A673 (cell line): Measurements from ENCODE around the gene SEC23B.

Experiments used
- EZH2 ChIP-seq: fragments of 200-600 bp; sonication (generic); IDR thresholded peaks from 2 replicates; pipeline ENCODE4 v1.6.1; 2017; ENCODE audit warnings: borderline replicate concordance, low read depth, mild to moderate bottlenecking, mixed read lengths, antibody characterized with exemption, low read length; ENCODE audit not compliant: poor library complexity, severe bottlenecking
- TF ChIP-seq, protein P1 (sequence below): fragments of 300-800, 200-600 bp; sonication (generic); conservative IDR thresholded peaks from 2 replicates; pipeline ENCODE4 v1.5.1; 2017; ENCODE audit warnings: low read depth, mild to moderate bottlenecking, antibody characterized with exemption, low read length, moderate library complexity, mixed read lengths

DNA sequence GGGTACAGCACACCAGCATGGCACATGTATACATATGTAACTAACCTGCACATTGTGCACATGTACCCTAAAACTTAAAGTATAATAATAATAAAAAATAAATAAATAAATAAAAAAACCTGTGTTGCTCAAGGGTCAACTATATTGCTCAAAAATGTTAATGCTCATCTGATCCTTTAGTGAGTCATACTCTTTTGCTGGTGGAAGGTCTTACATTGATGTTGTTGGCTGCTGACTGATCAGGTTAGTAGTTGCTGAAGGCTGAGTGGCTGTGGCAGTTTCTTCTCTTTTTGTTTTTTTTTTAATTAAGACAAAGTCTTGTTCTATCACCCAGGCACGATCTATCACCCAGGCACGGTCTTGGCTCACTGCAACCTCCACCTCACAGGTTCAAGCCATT, 29.9 kb downstream of the SEC23B start:
- no peak for TF ChIP-seq EZH2
- TF ChIP-seq, protein P1, sequence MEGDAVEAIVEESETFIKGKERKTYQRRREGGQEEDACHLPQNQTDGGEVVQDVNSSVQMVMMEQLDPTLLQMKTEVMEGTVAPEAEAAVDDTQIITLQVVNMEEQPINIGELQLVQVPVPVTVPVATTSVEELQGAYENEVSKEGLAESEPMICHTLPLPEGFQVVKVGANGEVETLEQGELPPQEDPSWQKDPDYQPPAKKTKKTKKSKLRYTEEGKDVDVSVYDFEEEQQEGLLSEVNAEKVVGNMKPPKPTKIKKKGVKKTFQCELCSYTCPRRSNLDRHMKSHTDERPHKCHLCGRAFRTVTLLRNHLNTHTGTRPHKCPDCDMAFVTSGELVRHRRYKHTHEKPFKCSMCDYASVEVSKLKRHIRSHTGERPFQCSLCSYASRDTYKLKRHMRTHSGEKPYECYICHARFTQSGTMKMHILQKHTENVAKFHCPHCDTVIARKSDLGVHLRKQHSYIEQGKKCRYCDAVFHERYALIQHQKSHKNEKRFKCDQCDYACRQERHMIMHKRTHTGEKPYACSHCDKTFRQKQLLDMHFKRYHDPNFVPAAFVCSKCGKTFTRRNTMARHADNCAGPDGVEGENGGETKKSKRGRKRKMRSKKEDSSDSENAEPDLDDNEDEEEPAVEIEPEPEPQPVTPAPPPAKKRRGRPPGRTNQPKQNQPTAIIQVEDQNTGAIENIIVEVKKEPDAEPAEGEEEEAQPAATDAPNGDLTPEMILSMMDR, result no peak
